Bronchial epithelial cell (primary cell): ENCODE data around the gene LAD1. TPM values are rescaled to one million over a fixed set of nuclear protein-coding genes. Genes with fewer than 3 reads are reported as not detected.

Experiments used
- DNase-seq: peaks from one replicate; pipeline ENCODE4 v3.0.0-alpha.2; 2010; ENCODE audit warnings: low read depth
- FAIRE-seq: peaks from 2 replicates; lab custom pipeline; 2011; peaks lifted over from hg19 to GRCh38; lab: Jason Lieb, UNC
- H3K27me3 ChIP-seq: 2 replicates; pipeline ENCODE4 v1.5.1; 2011; ENCODE audit warnings: low read length; ENCODE audit not compliant: control insufficient read depth, insufficient read depth
- H3K36me3 ChIP-seq: 2 replicates; pipeline ENCODE4 v1.5.1; 2011; ENCODE audit warnings: low read length; ENCODE audit not compliant: control insufficient read depth, insufficient read depth
- H3K4me3 ChIP-seq: 2 replicates; pipeline ENCODE4 v1.5.1; 2011; ENCODE audit warnings: mild to moderate bottlenecking, low read depth, low read length, control low read depth
- CTCF ChIP-seq: IDR thresholded peaks from 2 replicates; pipeline ENCODE4 v1.5.1; 2011; ENCODE audit warnings: mild to moderate bottlenecking, moderate library complexity, low read length, control low read depth, inconsistent platforms; ENCODE audit not compliant: insufficient read depth, severe bottlenecking
- total RNA-seq: library from RNA; depleted of rRNA; stranded (reverse); fragments of >200 nt; gene quantifications from 2 replicates; pipeline ENCODE4 v1.2.1, GENCODE V29; 2014

The LAD1 gene
- total RNA-seq, 1 donor from 2014 or later: 156 TPM

GRCh38 chr1:201397675-201398074 is 1.4 kb downstream of the LAD1 start:
- H3K4me3 ChIP-seq: peak overlapping the region; percentile 85
- peak; percentile 90 for DNase-seq
- peak; percentile 95 for FAIRE-seq

DNA sequence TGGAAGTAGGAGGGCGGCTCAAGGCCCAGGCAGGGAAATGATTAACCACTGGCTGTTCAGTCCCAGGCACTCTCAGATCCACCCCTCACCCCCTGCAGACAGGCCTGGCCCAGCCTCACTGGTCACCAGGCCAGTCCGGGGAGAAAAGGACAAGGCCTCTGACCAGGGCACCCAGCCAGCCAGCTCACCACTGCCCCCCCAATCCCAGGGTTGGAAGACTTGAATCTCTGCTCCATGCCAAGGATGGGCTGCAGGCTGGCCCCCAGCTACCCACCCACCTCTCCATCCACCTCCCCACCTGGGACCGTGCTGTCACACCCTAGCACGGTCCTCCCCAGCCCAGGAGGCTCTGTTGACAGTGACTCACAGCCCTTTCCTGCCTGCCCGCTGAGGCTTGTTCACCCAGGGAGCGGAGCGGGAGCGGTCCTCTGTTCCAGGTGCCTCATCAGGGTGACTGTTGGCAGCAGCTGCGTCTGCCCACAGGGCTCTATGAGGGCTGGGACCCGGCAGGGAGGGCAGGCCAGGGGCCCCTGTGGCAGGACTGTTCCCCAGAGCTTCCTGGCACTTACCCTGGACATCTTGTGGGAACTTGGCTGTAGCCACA is 2.2 kb downstream of the LAD1 start:
- TF ChIP-seq CTCF: no peak
- FAIRE-seq (no peak), DNase-seq (peak; percentile 93)
- no peaks in the 10 kb centered on the region for H3K27me3 ChIP-seq
- peaks cover 15% of the 10 kb centered on the region for H3K36me3 ChIP-seq
- H3K4me3 ChIP-seq: peak overlapping the region; percentile 85

More at GRCh38 chr1:201397675-201398074, 1.4 kb downstream of the LAD1 start:
- Histone ChIP-seq H3K27me3 (no peaks in the 10 kb centered on the region), H3K36me3 (peaks cover 10% of the 10 kb centered on the region)
- TF ChIP-seq CTCF: no peak

DNA sequence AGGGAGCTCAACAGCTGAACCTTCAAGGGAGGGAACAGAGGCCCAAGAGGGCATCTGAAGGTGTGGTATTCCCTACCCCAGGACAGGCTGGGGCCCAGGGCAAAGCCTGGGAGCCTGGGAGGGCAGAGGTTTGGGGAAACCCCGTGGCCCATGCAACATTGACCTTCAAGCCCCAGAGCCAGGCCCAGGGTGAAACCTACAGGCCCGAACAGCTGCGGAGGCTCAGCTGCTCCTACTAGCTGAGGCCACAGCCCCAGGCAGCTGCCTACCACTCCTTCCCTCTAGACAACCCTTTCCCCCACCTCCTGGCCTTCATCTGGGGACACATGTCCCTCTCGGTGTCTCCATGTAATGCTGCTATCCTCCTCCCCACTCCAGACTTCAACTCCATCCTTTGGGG is 3.2 kb downstream of the LAD1 start:
- FAIRE-seq (no peak), DNase-seq (no peak)
- no peak for TF ChIP-seq CTCF
- H3K27me3 ChIP-seq: no peaks in the 10 kb centered on the region
- H3K4me3 ChIP-seq: no peak overlapping the region
- peaks cover 23% of the 10 kb centered on the region for H3K36me3 ChIP-seq

DNA sequence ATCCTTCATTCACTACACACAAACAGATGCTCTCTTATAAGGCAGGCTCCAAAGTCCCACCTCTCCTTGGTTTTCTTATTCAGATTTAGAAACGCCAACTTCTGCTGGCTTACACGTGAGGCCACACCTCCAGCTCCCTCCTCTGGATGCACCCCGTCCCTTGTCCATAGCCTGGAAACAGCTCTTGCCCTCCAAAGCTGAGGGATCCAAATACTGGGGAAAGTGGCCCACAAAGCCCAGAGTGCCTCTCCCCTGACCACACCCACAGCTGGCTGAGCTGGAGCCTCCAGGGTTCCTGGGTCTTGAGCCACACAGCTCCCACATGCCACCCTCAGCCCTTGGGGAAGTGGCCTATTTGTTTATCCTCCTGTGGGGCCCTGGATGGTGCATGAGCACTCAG is 4.5 kb downstream of the LAD1 start:
- TF ChIP-seq CTCF: no peak
- FAIRE-seq (no peak), DNase-seq (no peak)
- Histone ChIP-seq H3K4me3 (no peak overlapping the region), H3K27me3 (no peaks in the 10 kb centered on the region), H3K36me3 (peaks cover 23% of the 10 kb centered on the region)

- DNase-seq (no peak), FAIRE-seq (no peak)
- peaks cover 27% of the 10 kb centered on the region for H3K36me3 ChIP-seq
- H3K27me3 ChIP-seq: no peaks in the 10 kb centered on the region
- no peak for TF ChIP-seq CTCF
- no peak overlapping the region for H3K4me3 ChIP-seq
Measured at GRCh38 chr1:201393076-201393475, 6.0 kb downstream of the LAD1 start.
